Glomerular endothelial cell (primary cell): Measurements from ENCODE around the gene NKIRAS2. TPM values are rescaled to one million over a fixed set of nuclear protein-coding genes. Genes with fewer than 3 reads are reported as not detected.

Experiments used
- DNase-seq: peaks from one replicate; pipeline ENCODE4 v3.0.0-alpha.2; 2011; ENCODE audit warnings: low read depth, low spot score; ENCODE audit errors: extremely low read depth
- total RNA-seq: library from RNA; depleted of rRNA; stranded (reverse); fragments of >200 nt; gene quantifications from 2 replicates; pipeline ENCODE4 v1.2.3, GENCODE V29; 2015

Gene NKIRAS2
- 90.9 and 95.7 TPM in 2 replicates for total RNA-seq

DNA sequence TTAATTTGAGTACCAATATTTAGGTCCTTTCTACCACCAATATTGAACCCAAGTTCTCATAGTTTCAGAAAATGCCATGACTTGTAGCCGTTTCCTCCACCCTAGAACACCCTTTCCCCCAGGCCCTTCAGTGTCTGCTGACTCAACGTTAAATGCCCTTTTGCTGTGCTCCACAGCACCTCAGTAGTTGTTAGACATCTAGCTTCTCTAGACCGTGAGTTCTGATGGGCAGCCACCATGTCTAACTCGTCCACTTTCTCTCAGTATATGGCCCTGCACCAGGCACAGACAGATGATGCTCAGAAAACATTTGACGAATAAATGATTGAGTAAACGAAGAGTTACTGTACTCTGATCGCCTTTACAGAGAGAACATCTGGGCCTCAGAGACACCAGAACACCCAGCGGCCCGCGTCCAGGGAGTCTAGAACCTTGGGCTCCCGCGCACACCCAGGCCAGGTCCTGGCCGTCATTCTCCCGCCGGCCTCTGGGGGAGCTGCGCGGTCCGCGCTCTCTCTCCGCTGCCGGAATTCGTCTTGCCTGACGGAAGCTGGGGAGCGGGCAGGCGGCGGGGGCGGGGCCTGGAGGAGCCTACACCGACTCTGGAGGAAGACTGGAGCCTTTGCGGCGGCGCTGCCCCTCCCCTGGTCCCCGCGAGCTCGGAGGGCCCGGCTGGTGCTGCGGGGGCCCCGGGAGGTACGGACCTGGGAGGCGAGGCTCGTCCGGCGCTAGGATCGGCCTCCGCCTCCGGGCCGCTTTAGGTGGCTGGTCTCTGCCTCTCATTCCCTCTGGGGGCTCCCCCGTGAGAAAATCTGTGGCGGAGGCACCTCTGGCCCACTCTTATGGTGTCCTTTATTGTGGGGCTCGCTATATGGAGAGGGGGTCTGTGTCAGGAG lies at the start of gene NKIRAS2:
Gene NKIRAS2, plus strand, starts transcription at position 582 of the 896 bp plus-strand sequence. CDS start 1,488 bp downstream, outside the sequence.
- DNase-seq: no peak

DNA sequence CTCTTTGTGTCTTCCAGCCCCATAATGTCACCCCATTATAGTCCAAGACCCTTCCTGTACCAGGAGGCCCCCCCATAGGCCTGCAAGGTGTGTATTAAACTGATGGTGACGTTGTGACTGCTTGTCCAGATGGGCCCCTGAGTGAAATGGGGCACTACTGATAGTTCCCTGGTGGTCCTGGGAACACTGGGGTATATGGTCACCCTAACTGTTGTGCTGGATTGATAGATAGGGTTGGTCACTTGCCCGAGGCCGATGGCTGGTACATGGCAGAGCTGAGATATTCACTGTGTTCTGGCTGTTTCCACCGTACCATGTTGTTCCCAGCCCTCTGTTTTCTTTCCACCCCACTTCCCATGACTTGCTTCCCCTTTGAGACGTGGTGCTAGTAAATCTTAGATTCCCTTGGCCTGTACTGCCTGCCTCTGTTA lies 49.0 kb upstream of the NKIRAS2 start:
- DNase-seq: no peak

- no peak for DNase-seq
Observed at GRCh38 chr17:41971721-41972523, 48.0 kb upstream of the NKIRAS2 start.

DNA sequence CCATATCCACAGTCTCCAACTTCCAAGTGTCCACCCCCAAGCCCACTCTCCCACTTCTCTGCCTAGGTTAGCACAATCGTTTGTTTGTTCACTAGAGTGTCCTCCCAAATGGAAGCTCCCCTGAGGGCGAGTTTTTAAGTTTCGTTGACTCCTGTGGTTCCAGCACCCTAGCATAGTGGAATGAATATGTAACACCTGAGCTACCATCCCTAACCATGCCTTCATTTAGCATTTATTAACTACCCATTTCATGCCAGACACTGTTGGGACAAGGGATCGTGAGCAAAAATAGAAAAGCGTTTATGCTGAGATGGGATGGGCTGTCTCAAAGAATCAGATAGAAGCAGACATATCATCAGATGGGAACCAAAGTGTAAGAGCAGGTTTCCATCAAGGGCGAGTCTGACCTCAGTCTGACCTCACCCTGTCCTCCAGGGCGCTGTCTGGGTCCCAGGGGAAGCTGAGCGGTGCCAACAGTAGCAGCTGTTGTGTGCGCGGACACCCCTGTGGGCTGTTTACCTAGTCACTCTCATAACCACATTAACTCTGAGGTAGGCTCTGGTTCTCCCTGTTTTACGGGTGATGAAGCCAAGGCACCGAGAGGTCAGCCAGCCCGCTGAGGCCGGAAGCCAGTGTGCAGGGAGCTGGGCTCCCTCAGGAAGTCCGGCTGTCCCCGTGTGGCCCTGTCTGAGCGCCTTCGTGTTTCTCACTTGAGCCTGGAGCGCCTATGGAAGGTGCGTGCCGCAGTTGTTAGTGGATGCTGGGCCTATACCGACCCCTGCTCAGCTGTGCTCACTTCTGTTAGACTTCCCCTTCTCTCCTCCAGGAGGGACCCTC lies 47.1 kb upstream of the NKIRAS2 start:
- no peak for DNase-seq

- no peak for DNase-seq
Observed at GRCh38 chr17:41973408-41973811, 46.5 kb upstream of the NKIRAS2 start.

DNA sequence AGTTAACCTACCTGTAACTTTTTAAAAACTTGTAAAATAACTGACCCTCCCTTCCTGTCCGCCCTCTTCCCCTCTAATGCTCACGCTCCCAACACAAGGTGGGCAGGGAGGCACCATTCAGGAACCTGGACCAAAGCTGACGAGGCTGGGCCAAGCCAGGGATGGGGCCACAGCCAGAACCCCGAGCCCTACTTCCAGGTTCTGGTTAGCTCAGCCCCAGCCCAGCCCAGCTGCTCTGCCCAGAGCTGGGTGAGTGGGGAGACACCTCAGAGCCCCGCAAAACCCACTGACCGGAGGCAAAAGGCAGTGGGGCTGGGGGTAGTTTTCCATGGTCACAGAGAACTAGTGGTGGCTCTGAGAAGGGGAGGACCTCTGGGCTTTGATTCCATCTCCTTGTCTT lies 45.9 kb upstream of the NKIRAS2 start:
- DNase-seq: no peak

- no peak for DNase-seq
Observed at GRCh38 chr17:41974658-41975057, 45.2 kb upstream of the NKIRAS2 start.

DNA sequence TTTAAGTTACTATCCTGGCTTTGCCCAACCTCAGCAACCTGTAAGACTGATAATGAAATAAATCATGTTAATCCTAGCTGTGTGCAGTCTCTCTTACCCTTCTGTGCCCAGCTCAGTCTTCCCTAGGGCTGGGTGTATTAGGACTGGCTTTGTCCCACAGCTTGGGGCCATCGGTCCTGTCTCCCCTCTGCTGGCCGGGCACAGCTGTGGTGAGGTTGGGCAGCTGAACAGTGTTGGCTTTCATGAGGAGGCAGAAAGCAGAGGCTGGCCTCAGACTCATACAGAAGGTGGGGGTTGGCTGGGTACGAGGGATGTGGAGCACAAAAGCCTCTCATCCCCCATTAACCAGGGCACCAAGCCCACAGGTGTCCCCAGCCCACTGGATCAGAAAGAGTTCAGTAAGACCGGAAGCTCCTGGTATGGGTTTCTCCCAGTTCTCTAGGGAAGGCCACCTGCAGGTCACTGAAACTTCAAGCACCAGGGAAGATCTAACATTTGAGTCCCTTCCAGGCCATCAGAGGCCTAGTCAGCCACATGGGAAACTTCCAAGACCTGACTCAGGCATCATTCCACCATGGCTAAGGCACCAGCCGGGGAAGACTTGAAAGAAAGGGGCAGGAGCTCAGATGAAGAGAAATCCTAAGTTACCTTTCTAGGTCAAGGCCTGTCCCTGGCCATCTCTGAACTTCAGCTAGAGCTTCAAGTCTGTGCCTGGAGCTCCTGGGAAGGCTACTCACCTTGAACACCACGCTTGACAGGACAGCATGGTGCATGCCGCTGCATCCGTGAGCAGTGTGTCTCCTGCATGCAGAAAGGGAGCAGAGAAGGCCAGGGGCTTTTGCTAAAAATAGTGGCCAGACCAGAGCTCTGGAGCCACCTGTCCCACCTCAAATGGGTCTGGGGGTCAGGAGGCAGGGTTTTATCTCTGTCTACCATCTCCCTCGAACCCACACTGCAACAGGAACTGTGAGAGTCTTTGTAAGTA lies 44.5 kb upstream of the NKIRAS2 start:
- no peak for DNase-seq

DNA sequence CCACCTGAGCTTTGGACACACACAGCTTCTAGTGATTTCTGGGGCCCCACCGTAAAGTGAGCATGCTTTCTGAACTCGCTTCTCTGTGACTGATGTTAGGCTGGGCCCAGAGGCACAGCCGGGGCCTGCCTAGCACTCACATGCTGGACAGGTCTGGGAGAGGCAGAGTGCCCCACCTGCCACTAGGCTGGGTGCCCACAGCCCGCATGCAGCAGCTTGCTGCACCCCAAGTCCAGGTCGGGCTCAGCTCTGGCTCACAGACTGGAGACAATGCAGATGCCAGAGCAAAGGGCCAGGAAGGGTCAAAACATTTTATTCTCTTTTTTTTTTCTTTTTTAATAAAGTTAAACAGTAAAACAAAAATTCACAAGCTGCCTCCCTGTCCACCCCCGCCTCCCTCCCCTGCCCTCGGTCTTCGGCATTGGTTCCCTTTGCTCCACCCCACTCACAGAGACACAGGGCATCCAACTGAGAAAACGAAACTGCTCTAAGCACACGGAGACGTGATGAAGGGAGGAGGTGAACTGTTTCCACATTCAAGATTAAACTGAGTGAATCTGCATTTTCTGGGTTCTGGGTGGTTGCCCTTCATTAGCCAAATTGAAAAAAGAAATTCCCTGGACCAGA lies 43.6 kb upstream of the NKIRAS2 start:
- DNase-seq: no peak

- DNase-seq: no peak
Observed at GRCh38 chr17:41977991-41978390, 41.9 kb upstream of the NKIRAS2 start.

GRCh38 chr17:41982026-41982760 lies 37.7 kb upstream of the NKIRAS2 start:
- DNase-seq: no peak

- DNase-seq: no peak
Observed at GRCh38 chr17:41984454-41984853, 35.4 kb upstream of the NKIRAS2 start.

DNA sequence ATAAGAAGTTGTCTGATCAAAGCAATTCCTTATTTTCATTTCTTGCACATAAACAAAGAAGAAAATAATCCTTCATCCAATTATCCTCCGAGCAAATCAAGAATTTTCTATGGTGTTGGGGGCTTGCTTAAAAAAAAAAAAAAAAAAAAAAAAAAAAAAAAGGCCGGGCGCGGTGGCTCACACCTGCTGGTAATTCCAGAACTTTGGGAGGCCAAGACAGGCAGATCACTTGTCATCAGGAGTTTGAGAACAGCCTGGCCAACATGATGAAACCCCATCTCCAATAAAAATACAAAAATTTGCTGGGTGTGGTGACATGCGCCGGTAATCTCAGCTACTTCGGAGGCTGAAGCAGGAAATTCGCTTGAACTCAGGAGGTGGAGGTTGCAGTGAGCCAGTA lies 34.0 kb upstream of the NKIRAS2 start:
- no peak for DNase-seq

GRCh38 chr17:41986634-41987033 lies 33.3 kb upstream of the NKIRAS2 start:
- no peak for DNase-seq

GRCh38 chr17:41987642-41988041 lies 32.2 kb upstream of the NKIRAS2 start:
- DNase-seq: no peak

DNA sequence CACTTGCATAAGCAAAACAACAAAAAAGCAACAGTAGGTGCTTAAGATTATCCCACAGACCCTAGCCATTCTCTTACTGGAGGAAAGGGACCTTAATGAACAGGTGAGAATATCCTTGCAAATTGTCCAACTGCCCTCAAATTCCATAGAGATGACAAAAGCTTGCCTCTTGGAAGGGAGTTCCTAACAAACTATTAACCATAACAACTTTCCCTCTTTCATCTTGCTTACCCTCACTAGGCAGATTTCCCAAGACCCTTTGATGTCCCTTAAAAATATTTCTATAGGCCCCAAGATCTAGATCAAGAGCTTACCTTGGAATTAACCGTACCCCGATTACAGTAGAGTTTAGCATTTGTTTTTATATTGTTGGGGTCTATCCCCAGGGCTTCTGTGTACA lies 31.5 kb upstream of the NKIRAS2 start:
- no peak for DNase-seq

DNA sequence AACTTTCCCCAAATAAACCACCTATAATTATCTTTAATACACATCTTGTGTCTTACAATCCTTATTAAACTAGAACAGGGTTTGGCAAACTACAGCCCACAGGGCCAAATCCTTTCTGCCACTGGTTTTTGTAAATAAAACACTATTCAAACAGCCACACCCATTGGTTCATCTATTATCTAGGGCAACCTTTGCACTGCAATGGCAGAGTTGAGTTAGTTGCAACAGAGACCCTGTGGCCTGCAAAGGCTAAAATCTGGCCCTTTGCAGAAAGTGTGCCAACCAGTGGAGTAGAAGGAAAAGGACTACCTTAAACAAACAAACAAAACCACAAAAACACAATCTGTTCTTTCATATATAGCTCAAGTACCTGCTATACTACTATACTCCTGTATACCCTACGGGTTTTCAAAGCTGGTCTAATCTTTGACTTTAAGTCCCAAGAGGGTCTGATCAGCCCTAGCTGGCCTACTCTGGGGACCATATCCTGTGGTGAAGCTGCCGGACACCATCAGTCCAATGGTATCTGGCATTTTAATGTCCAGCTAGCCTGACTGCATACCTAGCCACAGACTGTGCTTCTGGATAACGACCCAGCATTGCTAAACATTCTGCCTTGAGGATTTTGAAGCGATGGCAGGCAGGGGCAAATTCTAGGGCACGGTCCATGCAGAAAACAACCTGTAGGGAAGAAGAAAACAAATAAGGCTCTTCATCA lies 30.0 kb upstream of the NKIRAS2 start:
- no peak for DNase-seq

- DNase-seq: no peak
Observed at GRCh38 chr17:41992576-41992975, 27.3 kb upstream of the NKIRAS2 start.
